ENCODE measurements around the gene LAMA4.
"Not testable (repeated sequence)": the region's sequence is repeated elsewhere in the genome, so short reads cannot be mapped to it uniquely, and the experiment has no call there.

Gene LAMA4

DNA sequence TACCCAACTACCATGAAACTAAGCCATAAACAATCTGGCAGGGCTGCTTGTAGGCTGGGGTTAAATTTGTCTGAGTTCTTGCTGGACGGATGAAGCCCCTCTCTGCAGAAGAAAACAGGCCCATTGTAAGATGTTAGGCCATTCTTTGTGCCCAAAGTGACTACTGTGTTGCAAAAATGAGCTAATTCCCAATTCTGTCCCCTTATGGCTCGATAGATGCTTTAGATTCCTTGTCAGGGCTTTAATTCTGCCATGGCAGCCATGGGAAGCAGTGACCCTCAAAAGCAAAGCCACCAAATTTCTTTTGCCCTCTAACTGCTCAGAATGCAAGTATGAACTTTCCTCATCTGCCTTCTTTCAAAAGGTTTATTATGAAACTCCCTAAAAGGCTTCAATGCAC, 45.2 kb downstream of the LAMA4 start:
- no peak for DNase-seq

DNA sequence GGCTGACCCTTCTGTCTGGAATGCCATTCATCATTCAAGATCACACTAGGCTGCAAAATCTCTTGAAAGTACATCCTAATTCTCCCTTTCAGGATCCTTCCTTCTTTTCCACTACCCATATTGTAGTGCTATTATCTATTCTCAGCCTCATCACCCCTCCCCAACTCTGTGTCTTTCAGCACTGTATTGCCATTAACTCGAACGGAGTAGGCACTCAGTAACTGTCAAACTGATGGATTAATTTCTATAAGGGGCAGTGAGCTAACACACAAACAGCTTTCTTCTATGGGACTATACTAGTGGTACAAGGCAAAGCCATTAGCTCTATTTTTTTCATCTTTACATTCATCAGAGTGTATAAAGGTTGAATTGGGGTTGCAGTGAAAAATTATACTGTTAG, 46.6 kb downstream of the LAMA4 start:
- DNase-seq: no peak

DNA sequence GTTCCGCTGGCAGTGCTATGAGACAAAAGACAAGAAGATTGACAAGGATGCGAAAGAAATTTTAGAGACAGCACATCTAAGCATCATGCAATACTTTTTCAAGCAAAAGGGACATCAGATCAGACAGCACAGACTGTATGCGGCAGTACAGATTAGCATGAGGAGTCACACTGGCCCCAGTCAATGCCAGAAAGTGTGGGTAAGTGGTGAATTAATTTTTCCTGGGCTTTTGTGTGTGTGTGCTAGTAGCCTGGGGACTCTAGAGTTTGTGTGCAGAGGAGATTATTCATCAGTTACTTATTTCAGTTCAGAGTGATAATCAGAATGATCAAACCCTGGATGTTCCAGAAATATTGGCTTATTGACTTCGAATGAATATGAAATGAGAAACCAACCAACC, 47.2 kb downstream of the LAMA4 start:
- DNase-seq: no peak

DNA sequence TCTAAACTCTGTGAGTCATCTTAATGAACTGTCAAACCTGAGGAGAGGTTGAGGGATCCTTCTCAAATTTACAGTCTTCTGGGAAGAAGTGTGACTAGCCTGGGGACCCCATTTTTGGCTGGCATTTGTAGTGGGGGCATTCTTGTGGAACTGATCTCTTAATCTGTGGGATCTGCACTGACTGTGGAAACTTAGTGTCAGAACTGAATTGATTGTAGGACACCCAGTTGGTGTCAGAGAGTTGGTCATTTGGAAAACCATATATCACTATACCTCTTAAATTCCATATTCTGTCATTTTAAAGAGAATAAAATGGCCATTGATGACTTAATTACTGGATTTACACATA, 48.3 kb downstream of the LAMA4 start:
- DNase-seq: no peak

DNA sequence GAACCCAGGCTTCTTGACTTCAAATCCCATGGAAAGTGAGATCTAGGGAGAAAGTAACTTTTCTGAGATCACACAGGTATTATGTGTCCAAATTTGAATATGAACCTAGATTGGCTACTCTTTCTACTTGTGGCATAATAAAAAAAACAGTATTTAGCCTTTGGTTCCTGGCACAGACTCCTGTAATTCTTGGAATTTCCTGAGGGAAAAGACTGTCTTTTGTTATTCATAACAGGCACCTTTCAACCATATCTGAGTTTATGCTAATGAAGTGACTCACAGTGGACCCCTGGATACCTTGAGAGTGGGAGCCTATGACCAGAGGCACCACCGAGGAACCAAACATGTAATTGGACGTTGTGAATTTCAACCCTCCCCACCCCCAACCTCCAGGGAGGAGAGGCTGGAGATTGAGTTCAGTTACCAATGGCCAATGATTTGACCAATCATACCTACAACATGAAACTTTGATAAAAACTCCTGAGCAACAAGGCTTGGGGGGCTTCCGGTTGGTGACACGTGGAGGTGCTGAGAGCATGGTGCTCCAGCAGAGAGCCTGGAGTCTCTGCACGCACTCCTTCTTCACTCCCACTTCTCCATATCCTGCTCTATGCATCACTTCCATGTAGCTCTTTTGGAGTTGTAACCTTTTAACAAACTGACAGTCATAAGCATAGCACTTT, 48.8 kb downstream of the LAMA4 start:
- DNase-seq: no peak

DNA sequence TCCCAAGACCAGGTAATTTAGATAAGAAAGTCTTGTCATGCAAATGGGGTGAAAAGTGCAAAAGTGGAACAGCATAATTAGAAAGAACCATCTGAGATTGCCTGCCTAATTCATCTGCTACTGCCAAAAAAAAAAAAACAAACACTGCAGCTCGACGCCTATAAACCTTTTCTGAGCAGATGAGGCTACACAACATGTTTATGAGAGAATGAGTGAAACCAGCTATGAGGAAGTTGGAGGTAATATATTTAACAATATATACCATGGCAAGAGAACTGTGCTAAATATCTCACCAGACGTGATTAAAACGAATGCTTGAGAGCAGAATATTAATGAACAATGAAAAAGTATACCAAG, 50.0 kb downstream of the LAMA4 start:
- DNase-seq: no peak

DNA sequence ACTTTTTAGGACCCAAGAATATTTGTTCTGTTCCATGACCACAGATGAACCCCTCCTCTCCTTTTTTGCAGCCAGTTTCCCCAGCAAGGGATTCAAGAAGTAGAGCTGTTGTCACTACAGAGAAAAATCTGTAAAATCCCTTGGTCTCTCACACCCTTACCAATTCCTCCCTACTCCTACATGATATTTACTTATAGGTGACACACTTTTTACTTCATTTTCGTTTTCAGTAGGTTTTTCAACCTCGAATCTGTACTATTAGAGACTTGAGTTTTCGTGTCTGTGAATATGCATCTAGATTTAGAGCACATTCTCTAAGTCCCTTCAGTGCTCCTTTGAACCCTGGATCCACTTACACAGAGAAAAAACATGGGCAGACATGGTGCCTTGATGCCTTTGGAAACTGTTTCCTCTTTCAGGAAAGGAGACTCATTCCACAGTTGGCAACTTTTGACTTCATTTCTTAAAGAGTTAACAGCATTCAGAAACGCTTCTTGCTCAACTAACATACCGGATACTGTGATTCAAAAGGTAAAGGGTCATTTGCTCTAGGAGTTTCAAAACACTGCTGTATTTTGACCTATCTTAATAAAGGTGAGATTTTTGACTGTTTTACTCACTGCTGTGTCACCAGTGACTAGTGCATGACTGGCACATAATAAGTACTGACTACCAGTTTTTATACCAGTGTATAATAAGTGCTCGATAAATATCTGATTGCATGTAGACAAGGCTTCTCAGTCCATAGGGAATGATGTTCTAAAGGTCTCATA, 50.6 kb downstream of the LAMA4 start:
- no peak for DNase-seq

DNA sequence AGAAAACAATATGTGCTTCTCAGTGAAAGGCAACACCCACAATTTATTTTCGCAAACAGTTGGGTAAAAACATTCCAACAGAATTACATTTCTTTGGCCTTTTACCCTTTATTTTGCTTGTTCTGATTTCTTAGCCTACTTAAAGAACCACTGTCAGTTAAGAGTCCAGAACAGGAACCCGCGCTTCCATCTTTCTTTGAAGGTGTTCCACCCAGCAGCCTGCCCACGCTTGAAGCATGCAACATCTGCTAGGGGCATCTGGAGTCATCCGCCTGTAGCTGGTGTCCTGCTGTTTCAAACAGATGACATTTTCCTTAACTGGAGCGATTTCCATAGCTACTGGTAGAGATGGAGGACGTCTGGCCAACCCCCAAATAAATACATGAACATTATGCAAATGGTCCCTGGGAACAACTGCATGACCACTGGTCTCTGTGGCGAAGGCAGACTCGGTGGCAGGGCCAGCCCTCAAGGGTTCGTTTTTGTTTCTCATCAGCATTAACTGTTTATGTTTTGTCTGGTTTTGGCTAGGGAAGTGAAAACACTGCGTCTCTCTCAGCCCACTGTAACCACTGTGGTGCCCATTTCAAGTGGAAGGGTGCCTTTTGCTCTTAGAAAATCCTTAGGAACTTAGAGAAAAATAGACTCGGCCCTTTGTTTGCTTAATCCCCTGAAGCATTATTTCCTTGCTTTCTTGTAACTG, 51.6 kb downstream of the LAMA4 start:
- no peak for DNase-seq

DNA sequence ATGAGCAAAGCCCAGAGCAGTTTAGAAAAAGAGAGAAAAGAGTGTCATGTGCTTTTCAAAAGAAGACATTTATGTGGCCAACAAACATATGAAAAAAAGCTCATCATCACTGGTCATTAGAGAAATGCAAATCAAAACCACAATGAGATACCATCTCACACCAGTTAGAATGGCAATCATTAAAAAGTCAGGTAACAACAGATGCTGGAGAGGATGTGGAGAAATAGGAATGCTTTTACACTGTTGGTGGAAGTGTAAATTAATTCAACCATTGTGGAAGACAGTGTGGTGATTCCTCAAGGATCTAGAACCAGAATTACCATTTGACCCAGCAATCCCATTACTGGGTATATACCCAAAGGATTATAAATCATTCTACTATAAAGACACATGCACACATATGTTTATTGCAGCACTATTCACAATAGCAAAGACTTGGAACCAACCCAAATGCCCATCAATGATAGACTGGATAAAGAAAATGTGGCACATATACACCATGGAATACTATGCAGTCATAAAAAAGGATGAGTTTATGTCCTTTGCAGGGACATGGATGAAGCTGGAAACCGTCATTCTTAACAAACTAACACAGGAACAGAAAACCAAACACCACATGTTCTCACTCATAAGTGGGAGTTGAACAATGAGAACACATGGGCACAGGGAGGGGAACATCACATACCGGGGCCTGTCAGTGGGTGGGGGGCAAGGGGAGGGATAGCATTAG, 54.0 kb downstream of the LAMA4 start:
- not testable (repeated sequence) for DNase-seq

DNA sequence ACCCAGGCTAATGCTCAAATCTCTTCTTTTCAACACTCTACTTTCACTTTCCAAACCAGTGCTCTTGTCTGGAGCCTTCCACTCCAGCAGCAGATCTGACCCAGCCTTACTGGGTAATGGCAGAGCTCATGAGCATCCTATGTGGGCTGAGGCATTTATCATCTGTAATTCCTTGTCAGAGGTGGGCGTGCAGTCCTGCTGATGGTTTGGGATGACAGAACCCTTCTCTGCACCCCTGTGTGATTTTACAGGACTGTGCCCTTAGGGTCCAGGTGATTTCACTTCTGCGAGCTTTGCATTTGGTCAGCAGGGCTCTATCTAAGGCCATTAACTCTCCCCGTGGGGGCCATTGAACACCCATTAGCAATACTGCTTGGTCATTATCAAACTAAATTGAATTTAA, 55.4 kb downstream of the LAMA4 start:
- DNase-seq: no peak

DNA sequence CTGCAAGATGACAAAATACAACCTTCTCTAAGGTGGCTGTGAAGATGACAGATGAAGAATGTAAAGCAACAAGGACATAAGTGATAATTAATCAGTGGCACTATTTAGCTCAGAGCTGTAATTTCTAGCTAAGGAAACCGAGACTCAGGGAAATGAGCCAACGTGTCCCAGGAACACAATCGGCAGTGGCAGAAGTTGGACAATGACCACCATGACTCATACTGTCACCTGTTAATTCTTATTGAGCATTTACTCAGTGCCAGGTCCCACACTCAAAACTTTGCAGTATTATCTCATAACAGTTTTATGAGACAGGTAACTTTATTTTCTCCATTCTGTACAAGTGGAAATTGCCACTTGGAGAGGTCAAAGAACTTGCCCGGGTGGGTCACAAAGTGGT, 55.8 kb downstream of the LAMA4 start:
- DNase-seq: no peak

DNA sequence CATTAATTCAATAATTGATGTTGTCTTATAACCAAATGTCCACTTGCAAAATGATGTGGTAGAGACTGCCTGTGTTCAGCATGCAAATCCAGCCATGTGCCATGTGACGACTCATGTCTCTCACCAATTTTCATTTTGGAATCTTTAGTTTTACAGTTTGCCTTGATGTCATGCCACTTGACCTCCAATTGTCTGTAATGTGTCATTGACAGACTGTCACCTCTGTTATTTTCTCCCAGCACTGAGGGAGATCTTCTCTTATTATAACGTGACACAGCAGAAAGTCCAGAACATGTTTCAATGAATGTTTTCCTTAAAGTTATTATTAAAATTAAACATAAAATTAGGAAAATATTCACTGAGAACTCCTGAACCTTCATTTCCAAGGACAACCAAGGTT, 56.7 kb downstream of the LAMA4 start:
- DNase-seq: no peak

DNA sequence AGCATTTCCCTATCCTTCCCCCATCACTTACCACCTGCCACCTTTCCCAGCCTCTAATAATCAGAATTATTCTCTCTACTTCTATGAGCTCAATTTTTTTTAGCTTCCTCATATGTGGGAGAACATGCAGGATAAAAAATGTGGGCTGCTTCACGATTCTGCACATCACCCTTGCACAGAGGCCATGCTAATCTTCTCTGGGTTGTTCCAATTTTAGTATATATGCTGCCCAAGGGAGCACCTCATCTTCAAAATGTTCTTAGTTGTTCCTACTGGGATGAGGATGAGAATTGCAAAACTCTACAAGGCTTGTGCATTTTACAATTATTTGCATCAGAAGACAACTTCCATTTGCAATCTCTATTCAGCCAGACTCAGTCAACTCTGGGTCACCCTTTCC, 58.1 kb downstream of the LAMA4 start:
- DNase-seq: no peak

DNA sequence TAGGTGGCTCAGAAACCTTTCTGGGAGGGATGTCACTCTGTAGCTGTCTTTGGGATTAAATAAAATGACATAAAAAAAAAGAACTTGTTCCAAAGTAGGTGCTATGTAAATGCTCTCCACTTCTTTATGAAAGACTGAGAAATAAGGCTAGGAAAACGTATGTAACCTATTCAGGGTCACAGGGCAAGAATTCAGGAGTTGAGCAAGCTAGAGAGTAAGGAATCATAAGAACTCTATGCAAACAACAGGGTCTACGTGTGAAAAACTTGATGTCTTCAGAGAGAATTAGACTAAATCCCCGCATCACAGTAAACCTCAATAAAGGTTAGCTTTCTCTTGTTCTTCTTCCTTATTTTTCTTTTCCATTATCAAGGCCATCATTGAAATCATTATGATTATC, 59.2 kb downstream of the LAMA4 start:
- DNase-seq: no peak

DNA sequence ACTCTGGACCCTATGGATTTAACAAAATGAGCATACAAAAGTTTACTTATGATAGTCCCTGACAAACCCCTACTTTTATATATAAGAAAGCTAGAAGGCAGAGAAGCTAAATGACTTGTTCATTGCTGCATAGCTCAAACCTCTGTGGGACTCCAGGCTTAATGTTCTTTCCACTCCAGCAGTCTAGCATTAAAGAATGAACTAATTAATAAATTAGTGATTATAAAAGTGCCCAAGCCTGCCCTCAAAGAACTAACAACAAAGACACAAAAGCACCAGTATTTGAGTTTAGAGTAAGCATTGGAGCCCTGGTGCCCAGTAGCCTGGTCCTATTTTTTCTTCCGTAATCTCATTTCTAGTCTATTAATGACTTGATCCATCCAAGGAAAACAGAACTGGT, 59.9 kb downstream of the LAMA4 start:
- DNase-seq: no peak

DNA sequence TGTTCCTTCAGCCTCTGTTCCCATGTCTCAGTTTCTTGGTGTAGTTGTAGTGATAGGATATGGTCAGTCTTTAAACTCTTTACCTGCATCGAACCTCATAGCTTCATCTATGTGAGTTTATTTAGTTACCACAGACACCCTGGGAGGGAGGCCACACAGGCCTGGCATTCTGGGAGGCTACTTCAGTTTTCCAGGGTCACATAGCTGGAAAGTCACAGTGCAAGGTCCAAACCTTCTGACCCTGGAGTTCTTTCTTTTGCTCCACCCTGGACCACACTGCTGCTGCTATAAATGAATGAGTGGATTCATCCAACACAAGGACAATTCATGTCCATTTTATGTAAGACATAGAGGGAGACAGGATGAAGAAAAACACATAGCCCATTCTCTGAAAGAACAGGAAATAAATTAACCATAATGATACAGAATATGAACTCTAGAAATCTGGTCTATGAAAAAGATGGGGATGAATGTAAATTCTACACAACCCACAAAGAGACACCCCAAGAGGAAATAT, 60.8 kb downstream of the LAMA4 start:
- no peak for DNase-seq

DNA sequence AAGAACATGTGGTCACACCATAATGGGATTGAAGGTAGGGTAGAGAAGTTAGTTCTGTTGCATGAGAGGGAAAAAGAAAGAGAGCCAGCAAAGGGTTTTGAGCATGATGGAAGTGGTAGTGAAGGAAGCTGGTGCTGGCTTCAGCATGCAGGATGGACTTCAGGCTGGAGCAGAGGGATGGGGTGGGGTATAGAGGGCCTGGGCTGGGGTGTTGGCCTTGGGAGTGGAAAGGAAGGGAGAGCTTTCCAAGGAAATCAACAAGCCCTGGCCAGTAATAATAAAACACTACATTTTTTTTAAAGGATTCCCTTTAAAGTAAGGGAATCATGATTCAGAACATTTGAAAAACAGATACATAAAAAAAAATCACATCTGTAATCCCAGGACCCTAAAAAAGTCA, 61.2 kb downstream of the LAMA4 start:
- no peak for DNase-seq

DNA sequence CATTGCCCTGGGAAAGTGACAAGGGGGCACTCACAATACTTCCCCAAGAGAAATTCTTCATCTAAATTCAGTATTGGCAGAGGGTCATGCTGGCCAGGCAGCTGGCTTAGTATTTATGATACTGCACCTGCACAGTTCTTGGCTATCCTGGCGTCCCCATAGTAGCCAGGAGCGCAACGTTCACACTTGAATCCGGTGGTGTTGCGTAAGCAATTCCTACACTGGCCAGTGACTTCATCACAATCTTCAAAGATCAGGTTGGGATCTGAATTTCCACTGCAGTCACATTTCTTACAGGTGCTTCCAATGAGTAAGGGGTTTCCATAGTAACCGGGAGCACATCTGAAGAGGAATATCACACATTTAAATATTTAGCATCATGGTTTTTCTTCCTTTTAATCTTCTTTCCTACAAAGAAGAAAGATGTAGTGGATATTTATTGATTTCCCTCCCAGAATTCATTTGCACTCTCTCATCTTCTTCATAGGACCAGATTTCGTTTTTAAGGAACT, 62.8 kb downstream of the LAMA4 start:
- DNase-seq: no peak

DNA sequence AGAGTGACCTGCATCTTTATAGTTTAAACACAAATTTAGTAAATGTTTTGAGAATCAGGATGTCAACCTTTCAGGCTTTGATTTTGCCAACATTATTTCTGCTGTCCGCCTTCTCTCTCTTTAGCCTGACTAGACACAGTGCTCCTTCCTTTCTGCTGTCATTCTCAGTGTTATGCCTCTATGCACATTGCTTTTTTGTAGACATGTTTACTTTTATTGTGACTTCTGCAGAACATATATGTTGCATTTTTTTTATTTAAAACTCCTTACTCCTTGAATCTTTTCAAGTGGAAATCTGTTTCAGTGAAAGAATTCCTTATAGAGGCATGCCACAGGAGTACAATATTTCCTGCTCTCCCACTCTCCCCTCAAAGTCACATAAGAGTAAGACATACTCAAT, 64.2 kb downstream of the LAMA4 start:
- DNase-seq: no peak

DNA sequence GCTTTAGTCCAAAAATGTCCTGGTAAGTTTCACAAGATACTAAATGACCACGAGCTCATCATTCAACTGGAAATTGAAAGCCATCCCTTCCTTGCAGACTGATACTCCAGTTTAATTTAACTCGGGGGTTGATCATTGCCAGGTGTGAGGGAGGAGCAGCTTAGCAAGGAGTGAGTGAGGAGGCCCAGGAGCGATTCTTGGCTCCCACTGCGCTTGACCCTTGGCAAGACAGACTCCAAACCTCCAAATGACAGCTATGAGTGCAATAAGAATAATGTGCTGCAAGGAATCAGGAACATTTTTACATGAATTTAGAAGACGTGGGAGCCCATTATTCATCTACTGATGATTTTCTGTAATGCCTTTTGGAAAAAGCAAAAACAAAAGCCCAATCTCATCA, 64.9 kb downstream of the LAMA4 start:
- DNase-seq: no peak

DNA sequence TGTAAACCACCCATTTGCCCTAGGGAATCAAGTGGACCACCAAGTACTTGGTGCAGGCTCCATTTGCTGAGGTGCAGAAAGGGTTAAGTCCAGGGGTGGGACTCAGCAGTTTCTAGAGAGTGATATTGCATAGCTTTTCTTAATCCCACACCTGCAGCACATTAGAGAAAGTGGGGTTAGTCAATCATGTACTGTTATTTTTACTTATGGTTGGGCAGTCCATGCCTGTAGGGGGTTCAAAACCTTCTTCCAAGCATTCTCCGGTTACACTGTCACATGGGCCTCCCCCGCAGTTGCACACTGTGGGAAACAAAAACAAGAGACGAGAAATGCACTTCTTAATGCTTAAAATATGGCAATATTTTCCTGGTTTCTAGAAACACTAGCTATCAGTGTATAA, 65.5 kb downstream of the LAMA4 start:
- no peak for DNase-seq

DNA sequence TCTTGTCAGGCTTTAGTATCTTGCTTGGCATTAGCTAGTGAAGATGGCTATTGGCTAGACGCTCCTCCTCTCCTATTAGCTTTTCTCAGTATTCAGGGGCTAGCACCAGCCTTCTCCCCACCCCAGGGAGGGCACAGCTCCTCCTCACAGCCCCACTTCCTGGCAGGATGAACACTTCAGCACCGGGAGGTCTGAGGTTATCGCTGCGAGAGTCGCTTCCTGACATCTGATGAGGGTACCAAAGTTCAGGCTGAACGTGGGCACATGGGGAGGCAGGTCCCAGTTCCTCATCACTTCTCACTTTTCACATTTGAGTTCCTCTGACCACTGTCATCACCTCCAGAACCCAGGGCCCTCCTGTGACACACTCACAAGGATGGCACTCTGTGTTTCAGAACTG, 66.6 kb downstream of the LAMA4 start:
- DNase-seq: no peak

DNA sequence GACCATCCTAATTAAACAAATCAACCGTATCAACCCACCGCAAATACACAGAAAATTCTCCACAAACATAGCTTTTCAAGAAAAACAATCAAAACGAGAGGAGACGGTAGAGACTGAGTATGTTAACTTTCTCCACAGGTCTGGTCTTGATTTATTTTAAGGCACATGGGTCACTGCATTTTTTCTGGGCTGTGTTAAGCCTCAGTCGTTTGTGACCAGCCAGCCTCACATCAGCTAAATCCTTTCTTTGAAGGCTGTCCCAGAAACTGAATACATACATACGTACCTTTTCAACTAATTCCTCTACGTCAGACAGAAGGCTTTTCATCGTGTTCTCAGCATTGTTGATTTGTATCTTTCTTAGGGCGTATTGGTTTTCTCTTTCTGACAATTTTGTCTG, 69.4 kb downstream of the LAMA4 start:
- no peak for DNase-seq
